H1 (cell line): ENCODE measurements around the gene ERH. TPM values are rescaled to one million over a fixed set of nuclear protein-coding genes. Genes with fewer than 3 reads are reported as not detected.

Experiments
- CTCF ChIA-PET: fragments of 300-600 bp; sonication (Branson Sonifier 250); formaldehyde crosslinking; loops from one replicate; lab custom pipeline; 2021; ENCODE audit not compliant: partially characterized antibody; lab: Charles Lee
- POLR2A ChIA-PET: fragments of 300-600 bp; sonication (Branson Sonifier 250); formaldehyde crosslinking; loops from one replicate; lab custom pipeline; 2021; ENCODE audit warnings: inconsistent platforms; ENCODE audit not compliant: partially characterized antibody; lab: Charles Lee
- DNase-seq, 2 experiments: peaks; one replicate each; pipeline versions ENCODE4 v3.0.0 to v3.0.0-alpha.2; 2010 to 2022; ENCODE audit warnings: low spot score in 2 of 2, low read depth in 1 of 2, mixed read lengths in 1 of 2
- FAIRE-seq: peaks from 2 replicates; lab custom pipeline; 2011; peaks lifted over from hg19 to GRCh38; lab: Jason Lieb, UNC
- H2AFZ ChIP-seq: 2 replicates; pipeline ENCODE4 v1.8.1; 2012; ENCODE audit warnings: low read length, inconsistent platforms
- H2AK5ac ChIP-seq: 2 replicates; pipeline ENCODE4 v1.6.1; 2013; ENCODE audit warnings: low read depth, low read length
- H2BK120ac ChIP-seq: replicated peaks from 2 replicates; pipeline ENCODE3; 2013; ENCODE audit warnings: low read depth, low read length, inconsistent platforms
- H2BK12ac ChIP-seq: 2 replicates; pipeline ENCODE4 v1.6.1; 2013; ENCODE audit warnings: low read depth, low read length
- H2BK15ac ChIP-seq: 2 replicates; pipeline ENCODE4 v1.6.1; 2013; ENCODE audit warnings: low read length
- H2BK20ac ChIP-seq: 2 replicates; pipeline ENCODE4 v1.6.1; 2013; ENCODE audit warnings: low read length
- H2BK5ac ChIP-seq: 2 replicates; pipeline ENCODE4 v1.6.1; 2013; ENCODE audit warnings: low read depth, low read length
- H3K14ac ChIP-seq: 2 replicates; pipeline ENCODE4 v1.6.1; 2013; ENCODE audit warnings: inconsistent platforms; ENCODE audit not compliant: insufficient read length
- H3K18ac ChIP-seq: 2 replicates; pipeline ENCODE4 v1.6.1; 2013; ENCODE audit warnings: low read length; ENCODE audit errors: extremely low read depth
- H3K23ac ChIP-seq: 2 replicates; pipeline ENCODE4 v1.6.1; 2013; ENCODE audit warnings: inconsistent platforms; ENCODE audit not compliant: insufficient read length
- H3K23me2 ChIP-seq: 2 replicates; pipeline ENCODE4 v1.6.1; 2013; ENCODE audit warnings: low read depth, low read length
- H3K27ac ChIP-seq: 2 replicates; pipeline ENCODE4 v1.6.1; 2011; ENCODE audit warnings: low read depth, low read length, inconsistent platforms
- H3K27me3 ChIP-seq, 4 experiments: replicated peaks in 1 of 4; 1 replicate in 1 of 4; 2 replicates in 3 of 4; pipeline versions ENCODE4 v1.6.1 to v1.8.1; 2011 to 2013; ENCODE audit warnings: low read length in 3 of 4, mild to moderate bottlenecking in 3 of 4, inconsistent platforms in 2 of 4, mixed read lengths in 2 of 4, moderate library complexity in 1 of 4; ENCODE audit not compliant: control insufficient read depth in 3 of 4, insufficient read depth in 3 of 4; ENCODE audit errors: extremely low read depth in 1 of 4
- H3K36me3 ChIP-seq, 4 experiments: 2 replicates each; pipeline versions ENCODE4 v1.6.1 to v1.8.1; 2011 to 2013; ENCODE audit warnings: mild to moderate bottlenecking in 4 of 4, low read length in 3 of 4, moderate library complexity in 2 of 4, control low read depth in 1 of 4, inconsistent platforms in 1 of 4; ENCODE audit not compliant: insufficient read depth in 4 of 4, control insufficient read depth in 2 of 4
- H3K4ac ChIP-seq: replicated peaks from 2 replicates; pipeline ENCODE3; 2013; ENCODE audit warnings: low read length, low read depth, mixed read lengths, inconsistent platforms; ENCODE audit not compliant: insufficient read length
- H3K4me1 ChIP-seq, 4 experiments: replicated peaks in 1 of 4; 1 replicate in 1 of 4; 2 replicates in 3 of 4; pipeline versions ENCODE4 v1.6.1 to v1.8.1; 2011 to 2013; ENCODE audit warnings: low read length in 3 of 4, inconsistent platforms in 2 of 4, mixed read lengths in 1 of 4; ENCODE audit not compliant: insufficient read depth in 4 of 4, control insufficient read depth in 3 of 4
- H3K4me2 ChIP-seq, 2 experiments: 2 replicates each; pipeline versions ENCODE4 v1.6.1 to v1.8.1; 2011 to 2013; ENCODE audit warnings: low read depth in 2 of 2, low read length in 2 of 2, control low read depth in 1 of 2, inconsistent platforms in 1 of 2, mild to moderate bottlenecking in 1 of 2; ENCODE audit not compliant: insufficient read depth in 1 of 2
- H3K4me3 ChIP-seq, 4 experiments: fragments of 200-600, 300-600 bp in 1 of 4; sonication (generic), shearing (Covaris generic), sonication (Bioruptor Twin) in 1 of 4; 2 replicates each; pipeline versions ENCODE4 v1.5.1 to v1.8.1; 2011 to 2016; ENCODE audit warnings: low read length in 4 of 4, low read depth in 3 of 4, control low read depth in 2 of 4, inconsistent platforms in 2 of 4, mild to moderate bottlenecking in 2 of 4, mixed read lengths in 1 of 4, moderate library complexity in 1 of 4; ENCODE audit not compliant: insufficient read depth in 2 of 4; ENCODE audit errors: extremely low read depth in 1 of 4
- H3K56ac ChIP-seq: replicated peaks from 2 replicates; pipeline ENCODE3; 2013; ENCODE audit warnings: low read depth, mild to moderate bottlenecking, mixed read lengths, low read length, inconsistent platforms; ENCODE audit not compliant: insufficient read length
- H3K79me1 ChIP-seq: 2 replicates; pipeline ENCODE4 v1.6.1; 2013; ENCODE audit warnings: low read depth, low read length, control low read depth
- H3K79me2 ChIP-seq, 2 experiments: 2 replicates each; pipeline versions ENCODE4 v1.6.1 to v1.8.1; 2012 to 2013; ENCODE audit warnings: low read length in 2 of 2, mild to moderate bottlenecking in 2 of 2, inconsistent platforms in 1 of 2; ENCODE audit not compliant: insufficient read depth in 2 of 2, control insufficient read depth in 1 of 2
- H3K9ac ChIP-seq, 4 experiments: replicated peaks in 1 of 4; 1 replicate in 1 of 4; 2 replicates in 3 of 4; pipeline versions ENCODE4 v1.6.1 to v1.8.1; 2011 to 2013; ENCODE audit warnings: low read depth in 3 of 4, low read length in 3 of 4, control low read depth in 2 of 4, mild to moderate bottlenecking in 2 of 4, moderate library complexity in 2 of 4, inconsistent platforms in 1 of 4; ENCODE audit errors: extremely low read depth in 1 of 4
- H3K9me3 ChIP-seq, 2 experiments: 2 replicates each; pipeline versions ENCODE4 v1.6.1 to v1.8.1; 2012 to 2013; ENCODE audit warnings: mild to moderate bottlenecking in 2 of 2, moderate library complexity in 2 of 2, control low read depth in 1 of 2, inconsistent platforms in 1 of 2, low read depth in 1 of 2, low read length in 1 of 2, mixed read lengths in 1 of 2; ENCODE audit not compliant: insufficient read depth in 2 of 2
- H4K20me1 ChIP-seq, 2 experiments: replicated peaks in 1 of 2; 2 replicates each; pipeline versions ENCODE3 to v1.8.1; 2011 to 2013; ENCODE audit warnings: inconsistent platforms in 2 of 2, low read length in 2 of 2, mild to moderate bottlenecking in 1 of 2; ENCODE audit not compliant: insufficient read depth in 2 of 2, control insufficient read depth in 1 of 2
- H4K5ac ChIP-seq: 2 replicates; pipeline ENCODE4 v1.6.1; 2013; ENCODE audit warnings: low read length, low read depth, mixed read lengths, inconsistent platforms; ENCODE audit not compliant: insufficient read length
- H4K8ac ChIP-seq: 2 replicates; pipeline ENCODE4 v1.8.0; 2013; ENCODE audit warnings: mild to moderate bottlenecking, moderate library complexity, low read length, inconsistent platforms; ENCODE audit not compliant: insufficient read depth; ENCODE audit errors: extremely low read depth
- H4K91ac ChIP-seq: replicated peaks from 2 replicates; pipeline ENCODE3; 2013; ENCODE audit warnings: low read length, mixed read lengths, inconsistent platforms; ENCODE audit not compliant: insufficient read length
- KDM4A ChIP-seq: IDR thresholded peaks from one replicate; pipeline ENCODE4 v1.7.1; 2012; ENCODE audit warnings: low read depth, mild to moderate bottlenecking, moderate library complexity, low read length, inconsistent platforms; ENCODE audit not compliant: severe bottlenecking
- MAFK ChIP-seq: IDR thresholded peaks from 2 replicates; pipeline ENCODE4 v1.6.1; 2012; ENCODE audit warnings: low read depth, mild to moderate bottlenecking, improper control_type of control experiment, low read length
- POLR2A ChIP-seq, 2 experiments: IDR thresholded peaks; 1 replicate in 1 of 2; 2 replicates in 1 of 2; pipeline ENCODE4 v1.6.1; 2011; ENCODE audit warnings: low read depth in 2 of 2, low read length in 2 of 2, mild to moderate bottlenecking in 2 of 2; ENCODE audit errors: control extremely low read depth in 1 of 2
- RXRA ChIP-seq: IDR thresholded peaks from 2 replicates; pipeline ENCODE4 v1.6.1; 2011; ENCODE audit warnings: low read depth, mild to moderate bottlenecking, low read length, moderate library complexity; ENCODE audit not compliant: insufficient read depth
- SAP30 ChIP-seq: fragments of 300-600 bp; sonication (generic); IDR thresholded peaks from 2 replicates; pipeline ENCODE4 v1.7.1; 2012; ENCODE audit warnings: low read length, moderate library complexity, mild to moderate bottlenecking, inconsistent platforms; ENCODE audit not compliant: insufficient read depth, insufficient replicate concordance
- SP4 ChIP-seq: IDR thresholded peaks from 2 replicates; pipeline ENCODE4 v1.6.1; 2012; ENCODE audit warnings: low read length, inconsistent platforms
- TEAD4 ChIP-seq: IDR thresholded peaks from 2 replicates; pipeline ENCODE4 v1.6.1; 2012; ENCODE audit warnings: low read depth, low read length, inconsistent platforms, mixed read lengths
- ZNF274 ChIP-seq: IDR thresholded peaks from 2 replicates; pipeline ENCODE4 v1.7.0; 2012; ENCODE audit warnings: low read length, borderline replicate concordance; ENCODE audit errors: extremely low read depth
- WGBS, 2 experiments: shearing (Covaris generic) in 1 of 2; methylation state at CpG; one replicate each; pipeline versions ENCODE4 v1.1.6 to v1.1.7; 2013 to 2015; ENCODE audit warnings: low lambda C conversion rate in 2 of 2, mixed read lengths in 2 of 2, inconsistent platforms in 1 of 2, low coverage in 1 of 2, missing lambda C conversion rate in 1 of 2; ENCODE audit not compliant: insufficient replicate concordance in 2 of 2, insufficient coverage in 1 of 2, insufficient read length in 1 of 2; ENCODE audit errors: extremely low coverage in 1 of 2, missing lambda C conversion rate in 1 of 2; 5-methylcytosine and 5-hydroxymethylcytosine counted together
- polyA plus RNA-seq, 7 experiments: library from polyadenylated mRNA; depleted of rRNA in 3 of 7; stranded (reverse) in 5 of 7; unstranded in 2 of 7; fragments of >200 nt in 5 of 7; fragments of 200-250 nt in 2 of 7; gene quantifications; 1 replicate in 5 of 7; 2 replicates in 1 of 7; 4 replicates in 1 of 7; pipeline versions ENCODE4 v1.2.1 to v1.2.3, GENCODE V29; 2011 to 2013; ENCODE audit warnings: missing spikeins in 2 of 7, mixed read lengths in 2 of 7
- total RNA-seq: library from RNA; stranded (reverse); fragmentation: NEBNext Ultra II Directional; extraction: Animal tissue kit (Norgen Biotek cat#: 25700); gene quantifications from 2 replicates; pipeline ENCODE4 v1.2.1, GENCODE V29; 2021

Gene ERH
- total and polyA plus RNA-seq, 2 of the 8 experiments (the other 6 are each of a cell fraction or from before 2014, with no cell fraction given) = 329 to 454 TPM

- FAIRE-seq = no peak
- CTCF ChIA-PET = interaction anchor here (0.6 to 10.1 kb wide), 13 partner anchors 11 to 103 kb away, joined by 3 to 140 read pairs (median 6); partner anchors contain the start of gene GALNT16
Measured at GRCh38 chr14:69344171-69344570, 53.9 kb downstream of the ERH start.

More at GRCh38 chr14:69344171-69344570, 53.9 kb downstream of the ERH start:
- Histone ChIP-seq H3K4me1 (no peaks in the 10 kb centered on the region; a peak in 1 of 7 replicates), H2BK5ac (no peak overlapping the region), H3K4ac (no peak overlapping the region), H3K27me3 (no peaks in the 10 kb centered on the region), H3K14ac (no peak overlapping the region), H3K9ac (no peak overlapping the region), H4K5ac (no peak overlapping the region), H4K20me1 (peaks cover 0 to 3% of the 10 kb centered on the region in 2 experiments), H3K79me1 (no peaks in the 10 kb centered on the region), H2AK5ac (no peak overlapping the region), H3K27ac (no peak overlapping the region), H2BK15ac (no peak overlapping the region), H3K4me2 (no peak overlapping the region), H2AFZ (no peak overlapping the region), H3K79me2 (no peaks in the 10 kb centered on the region), H3K23ac (no peak overlapping the region), H3K18ac (no peak overlapping the region), H4K91ac (no peak overlapping the region), H3K9me3 (no peaks in the 10 kb centered on the region), H4K8ac (no peak overlapping the region; the same call in 1 of the 2 replicates), H2BK12ac (no peak overlapping the region), H3K56ac (no peak overlapping the region), H3K36me3 (no peaks in the 10 kb centered on the region), H3K4me3 (no peak overlapping the region), H3K23me2 (no peaks in the 10 kb centered on the region), H2BK120ac (no peak overlapping the region), H2BK20ac (no peak overlapping the region)
- WGBS, 2 experiments = 89% methylated on average over 3 of the region's 3 CpGs; no CpG with 5 or more reads in 1 of the 2 experiments
- no peak for DNase-seq
- TF ChIP-seq SAP30 (no peak), POLR2A (IDR thresholded peaks at IDR 0.05; ENCODE audit: control extremely low read depth in 1 of 2, low read depth in 2 of 2, low read length in 2 of 2) (no peak), MAFK (no peak), RXRA (no peak), SP4 (no peak), TEAD4 (no peak), KDM4A (no peak), ZNF274 (no peak)
- POLR2A ChIA-PET = interaction anchor here (1.0 to 2.6 kb wide), 2 partner anchors 10 to 55 kb away, joined by 3 to 5 read pairs; partner anchors contain the start of gene SLC39A9
